H1 (cell line): ENCODE measurements around the gene PCDHGA2. TPM values are rescaled to one million over a fixed set of nuclear protein-coding genes. Genes with fewer than 3 reads are reported as not detected.

Experiments used
- CTCF ChIA-PET: fragments of 300-600 bp; sonication (Branson Sonifier 250); formaldehyde crosslinking; loops from one replicate; lab custom pipeline; 2021; ENCODE audit not compliant: partially characterized antibody; lab: Charles Lee
- POLR2A ChIA-PET: fragments of 300-600 bp; sonication (Branson Sonifier 250); formaldehyde crosslinking; loops from one replicate; lab custom pipeline; 2021; ENCODE audit warnings: inconsistent platforms; ENCODE audit not compliant: partially characterized antibody; lab: Charles Lee
- DNase-seq, 2 experiments: peaks; one replicate each; pipeline versions ENCODE4 v3.0.0 to v3.0.0-alpha.2; 2010 to 2022; ENCODE audit warnings: low spot score in 2 of 2, low read depth in 1 of 2, mixed read lengths in 1 of 2
- FAIRE-seq: peaks from 2 replicates; lab custom pipeline; 2011; peaks lifted over from hg19 to GRCh38; lab: Jason Lieb, UNC
- H2AFZ ChIP-seq: 2 replicates; pipeline ENCODE4 v1.8.1; 2012; ENCODE audit warnings: low read length, inconsistent platforms
- H2AK5ac ChIP-seq: 2 replicates; pipeline ENCODE4 v1.6.1; 2013; ENCODE audit warnings: low read depth, low read length
- H2BK120ac ChIP-seq: replicated peaks from 2 replicates; pipeline ENCODE3; 2013; ENCODE audit warnings: low read depth, low read length, inconsistent platforms
- H2BK12ac ChIP-seq: 2 replicates; pipeline ENCODE4 v1.6.1; 2013; ENCODE audit warnings: low read depth, low read length
- H2BK15ac ChIP-seq: 2 replicates; pipeline ENCODE4 v1.6.1; 2013; ENCODE audit warnings: low read length
- H2BK20ac ChIP-seq: 2 replicates; pipeline ENCODE4 v1.6.1; 2013; ENCODE audit warnings: low read length
- H2BK5ac ChIP-seq: 2 replicates; pipeline ENCODE4 v1.6.1; 2013; ENCODE audit warnings: low read depth, low read length
- H3K14ac ChIP-seq: 2 replicates; pipeline ENCODE4 v1.6.1; 2013; ENCODE audit warnings: inconsistent platforms; ENCODE audit not compliant: insufficient read length
- H3K18ac ChIP-seq: 2 replicates; pipeline ENCODE4 v1.6.1; 2013; ENCODE audit warnings: low read length; ENCODE audit errors: extremely low read depth
- H3K23ac ChIP-seq: 2 replicates; pipeline ENCODE4 v1.6.1; 2013; ENCODE audit warnings: inconsistent platforms; ENCODE audit not compliant: insufficient read length
- H3K23me2 ChIP-seq: 2 replicates; pipeline ENCODE4 v1.6.1; 2013; ENCODE audit warnings: low read depth, low read length
- H3K27ac ChIP-seq: 2 replicates; pipeline ENCODE4 v1.6.1; 2011; ENCODE audit warnings: low read depth, low read length, inconsistent platforms
- H3K27me3 ChIP-seq, 4 experiments: replicated peaks in 1 of 4; 1 replicate in 1 of 4; 2 replicates in 3 of 4; pipeline versions ENCODE4 v1.6.1 to v1.8.1; 2011 to 2013; ENCODE audit warnings: low read length in 3 of 4, mild to moderate bottlenecking in 3 of 4, inconsistent platforms in 2 of 4, mixed read lengths in 2 of 4, moderate library complexity in 1 of 4; ENCODE audit not compliant: control insufficient read depth in 3 of 4, insufficient read depth in 3 of 4; ENCODE audit errors: extremely low read depth in 1 of 4
- H3K36me3 ChIP-seq, 4 experiments: 2 replicates each; pipeline versions ENCODE4 v1.6.1 to v1.8.1; 2011 to 2013; ENCODE audit warnings: mild to moderate bottlenecking in 4 of 4, low read length in 3 of 4, moderate library complexity in 2 of 4, control low read depth in 1 of 4, inconsistent platforms in 1 of 4; ENCODE audit not compliant: insufficient read depth in 4 of 4, control insufficient read depth in 2 of 4
- H3K4ac ChIP-seq: replicated peaks from 2 replicates; pipeline ENCODE3; 2013; ENCODE audit warnings: low read length, low read depth, mixed read lengths, inconsistent platforms; ENCODE audit not compliant: insufficient read length
- H3K4me1 ChIP-seq, 4 experiments: replicated peaks in 1 of 4; 1 replicate in 1 of 4; 2 replicates in 3 of 4; pipeline versions ENCODE4 v1.6.1 to v1.8.1; 2011 to 2013; ENCODE audit warnings: low read length in 3 of 4, inconsistent platforms in 2 of 4, mixed read lengths in 1 of 4; ENCODE audit not compliant: insufficient read depth in 4 of 4, control insufficient read depth in 3 of 4
- H3K4me2 ChIP-seq, 2 experiments: 2 replicates each; pipeline versions ENCODE4 v1.6.1 to v1.8.1; 2011 to 2013; ENCODE audit warnings: low read depth in 2 of 2, low read length in 2 of 2, control low read depth in 1 of 2, inconsistent platforms in 1 of 2, mild to moderate bottlenecking in 1 of 2; ENCODE audit not compliant: insufficient read depth in 1 of 2
- H3K4me3 ChIP-seq, 4 experiments: fragments of 200-600, 300-600 bp in 1 of 4; sonication (generic), shearing (Covaris generic), sonication (Bioruptor Twin) in 1 of 4; 2 replicates each; pipeline versions ENCODE4 v1.5.1 to v1.8.1; 2011 to 2016; ENCODE audit warnings: low read length in 4 of 4, low read depth in 3 of 4, control low read depth in 2 of 4, inconsistent platforms in 2 of 4, mild to moderate bottlenecking in 2 of 4, mixed read lengths in 1 of 4, moderate library complexity in 1 of 4; ENCODE audit not compliant: insufficient read depth in 2 of 4; ENCODE audit errors: extremely low read depth in 1 of 4
- H3K56ac ChIP-seq: replicated peaks from 2 replicates; pipeline ENCODE3; 2013; ENCODE audit warnings: low read depth, mild to moderate bottlenecking, mixed read lengths, low read length, inconsistent platforms; ENCODE audit not compliant: insufficient read length
- H3K79me1 ChIP-seq: 2 replicates; pipeline ENCODE4 v1.6.1; 2013; ENCODE audit warnings: low read depth, low read length, control low read depth
- H3K79me2 ChIP-seq, 2 experiments: 2 replicates each; pipeline versions ENCODE4 v1.6.1 to v1.8.1; 2012 to 2013; ENCODE audit warnings: low read length in 2 of 2, mild to moderate bottlenecking in 2 of 2, inconsistent platforms in 1 of 2; ENCODE audit not compliant: insufficient read depth in 2 of 2, control insufficient read depth in 1 of 2
- H3K9ac ChIP-seq, 4 experiments: replicated peaks in 1 of 4; 1 replicate in 1 of 4; 2 replicates in 3 of 4; pipeline versions ENCODE4 v1.6.1 to v1.8.1; 2011 to 2013; ENCODE audit warnings: low read depth in 3 of 4, low read length in 3 of 4, control low read depth in 2 of 4, mild to moderate bottlenecking in 2 of 4, moderate library complexity in 2 of 4, inconsistent platforms in 1 of 4; ENCODE audit errors: extremely low read depth in 1 of 4
- H3K9me3 ChIP-seq, 2 experiments: 2 replicates each; pipeline versions ENCODE4 v1.6.1 to v1.8.1; 2012 to 2013; ENCODE audit warnings: mild to moderate bottlenecking in 2 of 2, moderate library complexity in 2 of 2, control low read depth in 1 of 2, inconsistent platforms in 1 of 2, low read depth in 1 of 2, low read length in 1 of 2, mixed read lengths in 1 of 2; ENCODE audit not compliant: insufficient read depth in 2 of 2
- H4K20me1 ChIP-seq, 2 experiments: replicated peaks in 1 of 2; 2 replicates each; pipeline versions ENCODE3 to v1.8.1; 2011 to 2013; ENCODE audit warnings: inconsistent platforms in 2 of 2, low read length in 2 of 2, mild to moderate bottlenecking in 1 of 2; ENCODE audit not compliant: insufficient read depth in 2 of 2, control insufficient read depth in 1 of 2
- H4K5ac ChIP-seq: 2 replicates; pipeline ENCODE4 v1.6.1; 2013; ENCODE audit warnings: low read length, low read depth, mixed read lengths, inconsistent platforms; ENCODE audit not compliant: insufficient read length
- H4K8ac ChIP-seq: 2 replicates; pipeline ENCODE4 v1.8.0; 2013; ENCODE audit warnings: mild to moderate bottlenecking, moderate library complexity, low read length, inconsistent platforms; ENCODE audit not compliant: insufficient read depth; ENCODE audit errors: extremely low read depth
- H4K91ac ChIP-seq: replicated peaks from 2 replicates; pipeline ENCODE3; 2013; ENCODE audit warnings: low read length, mixed read lengths, inconsistent platforms; ENCODE audit not compliant: insufficient read length
- ATF3 ChIP-seq: IDR thresholded peaks from 2 replicates; pipeline ENCODE4 v1.6.1; 2011; ENCODE audit warnings: low read depth, mild to moderate bottlenecking, low read length; ENCODE audit not compliant: insufficient read depth
- BACH1 ChIP-seq: IDR thresholded peaks from 2 replicates; pipeline ENCODE4 v1.6.1; 2012; ENCODE audit warnings: low read length, improper control_type of control experiment
- CHD1 ChIP-seq: IDR thresholded peaks from 2 replicates; pipeline ENCODE4 v1.6.1; 2012; ENCODE audit warnings: low read depth, low read length, improper control_type of control experiment
- GABPA ChIP-seq: IDR thresholded peaks from 2 replicates; pipeline ENCODE4 v1.6.1; 2011; ENCODE audit warnings: mild to moderate bottlenecking, low read length, moderate library complexity, borderline replicate concordance; ENCODE audit not compliant: insufficient read depth
- HDAC6 ChIP-seq: IDR thresholded peaks from one replicate; pipeline ENCODE4 v1.7.1; 2012; ENCODE audit warnings: low read depth, mild to moderate bottlenecking, inconsistent platforms, low read length, moderate library complexity
- JUN ChIP-seq: IDR thresholded peaks from 2 replicates; pipeline ENCODE4 v1.6.1; 2011; ENCODE audit warnings: low read depth, mild to moderate bottlenecking, improper control_type of control experiment, low read length
- KDM4A ChIP-seq: IDR thresholded peaks from one replicate; pipeline ENCODE4 v1.7.1; 2012; ENCODE audit warnings: low read depth, mild to moderate bottlenecking, moderate library complexity, low read length, inconsistent platforms; ENCODE audit not compliant: severe bottlenecking
- NANOG ChIP-seq: IDR thresholded peaks from 2 replicates; pipeline ENCODE4 v1.6.1; 2011; ENCODE audit warnings: low read length, low read depth, mild to moderate bottlenecking, inconsistent platforms; ENCODE audit not compliant: insufficient read depth, poor library complexity, severe bottlenecking
- POU5F1 ChIP-seq: IDR thresholded peaks from 2 replicates; pipeline ENCODE4 v1.6.1; 2011; ENCODE audit warnings: low read depth, mild to moderate bottlenecking, low read length, moderate library complexity
- RFX5 ChIP-seq: IDR thresholded peaks from 2 replicates; pipeline ENCODE4 v1.6.1; 2011; ENCODE audit warnings: low read depth, low read length, improper control_type of control experiment, borderline replicate concordance
- RXRA ChIP-seq: IDR thresholded peaks from 2 replicates; pipeline ENCODE4 v1.6.1; 2011; ENCODE audit warnings: low read depth, mild to moderate bottlenecking, low read length, moderate library complexity; ENCODE audit not compliant: insufficient read depth
- SP2 ChIP-seq: IDR thresholded peaks from 2 replicates; pipeline ENCODE4 v1.6.1; 2012; ENCODE audit warnings: mild to moderate bottlenecking, low read length, inconsistent platforms
- SRF ChIP-seq: IDR thresholded peaks from 2 replicates; pipeline ENCODE4 v1.6.1; 2011; ENCODE audit warnings: mild to moderate bottlenecking, low read depth, low read length, moderate library complexity
- TEAD4 ChIP-seq: IDR thresholded peaks from 2 replicates; pipeline ENCODE4 v1.6.1; 2012; ENCODE audit warnings: low read depth, low read length, inconsistent platforms, mixed read lengths
- WGBS, 2 experiments: shearing (Covaris generic) in 1 of 2; methylation state at CpG; one replicate each; pipeline versions ENCODE4 v1.1.6 to v1.1.7; 2013 to 2015; ENCODE audit warnings: low lambda C conversion rate in 2 of 2, mixed read lengths in 2 of 2, inconsistent platforms in 1 of 2, low coverage in 1 of 2, missing lambda C conversion rate in 1 of 2; ENCODE audit not compliant: insufficient replicate concordance in 2 of 2, insufficient coverage in 1 of 2, insufficient read length in 1 of 2; ENCODE audit errors: extremely low coverage in 1 of 2, missing lambda C conversion rate in 1 of 2; 5-methylcytosine and 5-hydroxymethylcytosine counted together
- polyA plus RNA-seq, 7 experiments: library from polyadenylated mRNA; depleted of rRNA in 3 of 7; stranded (reverse) in 5 of 7; unstranded in 2 of 7; fragments of >200 nt in 5 of 7; fragments of 200-250 nt in 2 of 7; gene quantifications; 1 replicate in 5 of 7; 2 replicates in 1 of 7; 4 replicates in 1 of 7; pipeline versions ENCODE4 v1.2.1 to v1.2.3, GENCODE V29; 2011 to 2013; ENCODE audit warnings: missing spikeins in 2 of 7, mixed read lengths in 2 of 7
- total RNA-seq: library from RNA; stranded (reverse); fragmentation: NEBNext Ultra II Directional; extraction: Animal tissue kit (Norgen Biotek cat#: 25700); gene quantifications from 2 replicates; pipeline ENCODE4 v1.2.1, GENCODE V29; 2021

Gene PCDHGA2
- total and polyA plus RNA-seq, 2 of the 8 experiments (the other 6 are each of a cell fraction or from before 2014, with no cell fraction given): 0.32 to 0.39 TPM

GRCh38 chr5:141356950-141357349, 18.4 kb downstream of the PCDHGA2 start:
- no peaks in the 10 kb centered on the region for H3K79me1 ChIP-seq
- no peak overlapping the region for H2BK5ac ChIP-seq
- 93% methylated on average over 17 of the region's 19 CpGs; no CpG with 5 or more reads in 1 of the 2 experiments for WGBS, 2 experiments
- H3K27ac ChIP-seq: no peak overlapping the region
- H2BK20ac ChIP-seq: no peak overlapping the region
- H2BK15ac ChIP-seq: no peak overlapping the region
- H3K4ac ChIP-seq: no peak overlapping the region
- H3K9ac ChIP-seq: no peak overlapping the region
- peaks cover 31 to 50% of the 10 kb centered on the region in 2 experiments for H3K9me3 ChIP-seq
- H2BK12ac ChIP-seq: no peak overlapping the region
- H3K18ac ChIP-seq: no peak overlapping the region
- no peak overlapping the region for H2AK5ac ChIP-seq
- no peaks in the 10 kb centered on the region for H3K27me3 ChIP-seq
- ChIA-PET CTCF (interaction anchor here (0.8 to 4.4 kb wide), 8 partner anchors 7 to 201 kb away, joined by 3 to 27 read pairs (median 14); partner anchors contain the start of genes PCDHB15, PCDHGA1, PCDHGA2 and PCDHGA5), POLR2A (no interaction called here)
- peaks cover 0 to 12% (median 2%) of the 10 kb centered on the region in 4 experiments; a peak in 3 of 8 replicates for H3K36me3 ChIP-seq
- no peak overlapping the region for H3K14ac ChIP-seq
- no peak overlapping the region for H2AFZ ChIP-seq
- no peak overlapping the region for H3K4me3 ChIP-seq
- H4K20me1 ChIP-seq: no peaks in the 10 kb centered on the region
- FAIRE-seq (no peak), DNase-seq (no peak)
- H2BK120ac ChIP-seq: no peak overlapping the region
- H4K8ac ChIP-seq: peak overlapping the region; percentile 5
- no peak overlapping the region for H3K4me2 ChIP-seq
- 0 out of 7 replicates have a peak, but pooled peaks cover 0 to 1% (median 0%) of the 10 kb centered on the region in 4 experiments for H3K4me1 ChIP-seq
- H3K23me2 ChIP-seq: no peaks in the 10 kb centered on the region
- H4K91ac ChIP-seq: no peak overlapping the region
- H3K79me2 ChIP-seq: no peaks in the 10 kb centered on the region
- H3K23ac ChIP-seq: no peak overlapping the region
- no peak overlapping the region for H4K5ac ChIP-seq
- no peak overlapping the region for H3K56ac ChIP-seq
- no peak for TF ChIP-seq POU5F1
- no peak for TF ChIP-seq JUN
- TF ChIP-seq KDM4A: no peak
- TF ChIP-seq TEAD4: no peak
- TF ChIP-seq GABPA: no peak
- no peak for TF ChIP-seq NANOG
- TF ChIP-seq ATF3: no peak
- no peak for TF ChIP-seq SRF
- no peak for TF ChIP-seq RXRA
- TF ChIP-seq BACH1: no peak
- TF ChIP-seq RFX5: no peak
- TF ChIP-seq HDAC6: no peak
- TF ChIP-seq SP2: no peak
- no peak for TF ChIP-seq CHD1
